SK-N-SH treated with all-trans-retinoic acid at 6 μM for 48 hours (cell line): ENCODE data around the gene TLE1.

ENCODE experiments used
- ATAC-seq: fragments of 200-7000 bp; cut with Tn5 transposase; 3 replicates; pipeline ENCODE4 v1.9.1; 2020; ENCODE audit warnings: mild to moderate bottlenecking, moderate library complexity
- ARNTL ChIP-seq: fragments of 450-650 bp; formaldehyde crosslinking; IDR thresholded peaks from 2 replicates; pipeline ENCODE4 v1.5.0; 2020; ENCODE audit warnings: low read depth, mild to moderate bottlenecking, moderate library complexity, borderline replicate concordance
- BACH2 ChIP-seq: fragments of 250-450 bp; sonication (Bioruptor Pico); IDR thresholded peaks from 2 replicates; pipeline ENCODE4 v1.9.0; 2021; ENCODE audit warnings: mild to moderate bottlenecking, borderline replicate concordance
- CSDC2 ChIP-seq: fragments of 250-450 bp; sonication (Bioruptor Pico); IDR thresholded peaks from 2 replicates; pipeline ENCODE4 v1.5.0; 2020; ENCODE audit warnings: mild to moderate bottlenecking, moderate library complexity
- ESRRG ChIP-seq: fragments of 250-450 bp; sonication (Bioruptor Pico); IDR thresholded peaks from 2 replicates; pipeline ENCODE4 v1.6.1; 2021; ENCODE audit warnings: mild to moderate bottlenecking
- ISL1 ChIP-seq: fragments of 250-450 bp; sonication (Bioruptor Pico); IDR thresholded peaks from 2 replicates; pipeline ENCODE4 v2.1.2; 2022; ENCODE audit warnings: mild to moderate bottlenecking, moderate library complexity
- OSR1 ChIP-seq: fragments of 250-450 bp; sonication (Bioruptor Pico); IDR thresholded peaks from 2 replicates; pipeline ENCODE4 v1.8.0; 2022; ENCODE audit warnings: moderate library complexity, mild to moderate bottlenecking, inconsistent platforms
- PPARA ChIP-seq: fragments of 250-450 bp; sonication (Bioruptor Pico); IDR thresholded peaks from 2 replicates; pipeline ENCODE4 v1.5.0; 2020; ENCODE audit warnings: mild to moderate bottlenecking, borderline replicate concordance
- SNAI2 ChIP-seq: fragments of 250-450 bp; sonication (Bioruptor Pico); IDR thresholded peaks from 2 replicates; pipeline ENCODE4 v1.5.0; 2020; ENCODE audit warnings: mild to moderate bottlenecking, moderate library complexity
- TCF4 ChIP-seq: fragments of 250-450 bp; sonication (Bioruptor Pico); IDR thresholded peaks from 2 replicates; pipeline ENCODE4 v1.8.0; 2021; ENCODE audit warnings: mild to moderate bottlenecking, moderate library complexity, borderline replicate concordance
- TOX ChIP-seq: fragments of 250-450 bp; sonication (Bioruptor Pico); IDR thresholded peaks from 2 replicates; pipeline ENCODE4 v1.8.0; 2021; ENCODE audit warnings: mild to moderate bottlenecking, moderate library complexity, borderline replicate concordance
- ZC3H10 ChIP-seq: fragments of 250-450 bp; sonication (Bioruptor Pico); IDR thresholded peaks from 2 replicates; pipeline ENCODE4 v1.5.1; 2021; ENCODE audit warnings: mild to moderate bottlenecking, moderate library complexity
- ZFP3 ChIP-seq: fragments of 250-450 bp; sonication (Bioruptor Pico); IDR thresholded peaks from 2 replicates; pipeline ENCODE4 v1.5.0; 2020; ENCODE audit warnings: mild to moderate bottlenecking, moderate library complexity
- ZFP30 ChIP-seq: fragments of 450-650 bp; formaldehyde crosslinking; IDR thresholded peaks from 2 replicates; pipeline ENCODE4 v1.5.0; 2022; ENCODE audit warnings: mild to moderate bottlenecking, moderate library complexity
- ZNF565 ChIP-seq: fragments of 450-650 bp; formaldehyde crosslinking; conservative IDR thresholded peaks from 2 replicates; pipeline ENCODE4 v1.5.0; 2020; ENCODE audit warnings: low read depth, mild to moderate bottlenecking, moderate library complexity
- ZNF70 ChIP-seq: fragments of 450-650 bp; formaldehyde crosslinking; IDR thresholded peaks from 2 replicates; pipeline ENCODE4 v1.5.0; 2020; ENCODE audit warnings: mild to moderate bottlenecking, moderate library complexity
- ZNF8 ChIP-seq: fragments of 450-650 bp; formaldehyde crosslinking; IDR thresholded peaks from 2 replicates; pipeline ENCODE4 v1.5.0; 2020; ENCODE audit warnings: mild to moderate bottlenecking, moderate library complexity
- TF ChIP-seq, protein P1 (sequence below): fragments of 250-450 bp; sonication (Bioruptor Pico); IDR thresholded peaks from 2 replicates; pipeline ENCODE4 v1.5.1; 2020; ENCODE audit warnings: low read depth, mild to moderate bottlenecking, moderate library complexity
- TF ChIP-seq, protein P2 (sequence below): fragments of 250-450 bp; sonication (Bioruptor Pico); IDR thresholded peaks from 2 replicates; pipeline ENCODE4 v1.5.0; 2020; ENCODE audit warnings: mild to moderate bottlenecking, moderate library complexity
- TF ChIP-seq, protein P3 (sequence below): fragments of 250-450 bp; sonication (Bioruptor Pico); IDR thresholded peaks from 2 replicates; pipeline ENCODE4 v1.5.1; 2021; ENCODE audit warnings: mild to moderate bottlenecking, moderate library complexity
- TF ChIP-seq, protein P4 (sequence below): fragments of 250-450 bp; sonication (Bioruptor Pico); IDR thresholded peaks from 2 replicates; pipeline ENCODE4 v1.8.0; 2020; ENCODE audit warnings: mild to moderate bottlenecking, moderate library complexity, borderline replicate concordance

The TLE1 gene

DNA sequence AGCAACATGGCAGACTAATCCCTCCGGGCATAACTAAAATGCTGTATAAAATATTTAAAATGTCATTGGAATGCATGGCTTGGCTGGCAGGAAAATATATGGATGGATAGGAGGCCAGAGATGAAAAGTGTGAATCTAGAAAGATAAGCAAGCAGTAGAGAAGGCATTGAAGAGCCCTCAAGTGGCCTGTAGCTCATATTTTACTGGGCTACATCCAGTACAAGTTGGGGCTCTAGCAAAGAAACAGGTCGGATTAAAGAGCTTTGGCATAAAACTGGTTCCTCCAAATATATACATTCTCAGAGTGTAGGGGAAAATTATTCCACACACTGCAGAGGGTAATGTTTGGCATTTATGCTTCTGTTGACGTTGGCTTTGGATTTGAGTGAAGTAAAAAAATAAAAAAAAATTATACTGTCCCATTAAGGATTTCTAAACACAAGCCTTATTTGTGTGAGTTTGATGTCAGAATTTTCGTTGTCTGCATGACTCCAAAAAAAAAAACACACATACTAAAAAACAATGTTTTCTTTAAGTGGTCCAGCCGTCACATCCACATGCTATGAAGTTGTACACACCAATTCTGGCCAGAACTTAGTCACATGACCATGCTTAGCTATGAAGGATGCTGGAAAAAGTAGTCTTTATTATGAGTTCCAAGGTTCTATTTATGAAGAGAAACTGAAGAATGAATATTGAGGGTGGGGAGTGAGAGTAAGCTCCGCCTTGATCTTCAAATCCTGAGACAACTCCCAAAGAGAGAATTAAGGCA is 147.0 kb downstream of the TLE1 start:
- TF ChIP-seq ZNF565 = no peak

DNA sequence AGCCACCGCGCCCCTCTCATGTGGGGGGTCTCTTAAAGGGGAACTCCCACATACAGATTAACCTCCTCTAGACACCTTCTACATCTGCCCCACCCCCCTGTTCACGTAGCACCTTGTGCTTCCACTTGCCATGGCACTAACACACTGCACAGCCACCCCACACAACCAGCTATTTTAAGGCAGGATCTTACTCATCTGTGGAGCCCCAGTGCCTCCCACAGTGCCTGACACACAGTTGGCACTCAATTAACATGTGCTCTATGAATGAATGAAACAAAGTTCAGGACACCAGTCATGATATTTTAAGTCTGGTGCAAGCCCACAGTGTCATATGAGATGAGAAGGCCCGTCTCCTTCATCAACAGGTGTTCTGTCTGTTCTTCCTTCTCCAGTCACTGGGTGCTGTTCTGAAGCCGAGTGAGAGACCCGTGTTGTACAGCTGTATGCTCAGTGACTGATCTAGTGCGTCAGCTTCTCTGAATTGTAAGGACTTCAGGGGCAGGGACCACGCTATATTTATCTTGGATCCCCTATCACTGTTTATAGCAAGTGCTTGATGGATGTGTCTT is 149.1 kb downstream of the TLE1 start:
- no peak for ATAC-seq
- TF ChIP-seq ISL1 (CRISPR knock-in tag) (no peak), PPARA (no peak), ZNF565 (no peak), ARNTL (no peak), ZNF8 (CRISPR knock-in tag) (no peak), TCF4 (no peak), ZC3H10 (CRISPR knock-in tag) (no peak), ZFP30 (CRISPR knock-in tag) (no peak), ESRRG (CRISPR knock-in tag) (no peak), ZFP3 (CRISPR knock-in tag) (no peak), ZNF70 (CRISPR knock-in tag) (no peak), TOX (CRISPR knock-in tag) (no peak), OSR1 (CRISPR knock-in tag) (no peak)
- TF ChIP-seq, protein P1, sequence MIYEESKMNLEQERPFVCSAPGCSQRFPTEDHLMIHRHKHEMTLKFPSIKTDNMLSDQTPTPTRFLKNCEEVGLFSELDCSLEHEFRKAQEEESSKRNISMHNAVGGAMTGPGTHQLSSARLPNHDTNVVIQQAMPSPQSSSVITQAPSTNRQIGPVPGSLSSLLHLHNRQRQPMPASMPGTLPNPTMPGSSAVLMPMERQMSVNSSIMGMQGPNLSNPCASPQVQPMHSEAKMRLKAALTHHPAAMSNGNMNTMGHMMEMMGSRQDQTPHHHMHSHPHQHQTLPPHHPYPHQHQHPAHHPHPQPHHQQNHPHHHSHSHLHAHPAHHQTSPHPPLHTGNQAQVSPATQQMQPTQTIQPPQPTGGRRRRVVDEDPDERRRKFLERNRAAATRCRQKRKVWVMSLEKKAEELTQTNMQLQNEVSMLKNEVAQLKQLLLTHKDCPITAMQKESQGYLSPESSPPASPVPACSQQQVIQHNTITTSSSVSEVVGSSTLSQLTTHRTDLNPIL (CRISPR knock-in tag) = no peak
- TF ChIP-seq, protein P2, sequence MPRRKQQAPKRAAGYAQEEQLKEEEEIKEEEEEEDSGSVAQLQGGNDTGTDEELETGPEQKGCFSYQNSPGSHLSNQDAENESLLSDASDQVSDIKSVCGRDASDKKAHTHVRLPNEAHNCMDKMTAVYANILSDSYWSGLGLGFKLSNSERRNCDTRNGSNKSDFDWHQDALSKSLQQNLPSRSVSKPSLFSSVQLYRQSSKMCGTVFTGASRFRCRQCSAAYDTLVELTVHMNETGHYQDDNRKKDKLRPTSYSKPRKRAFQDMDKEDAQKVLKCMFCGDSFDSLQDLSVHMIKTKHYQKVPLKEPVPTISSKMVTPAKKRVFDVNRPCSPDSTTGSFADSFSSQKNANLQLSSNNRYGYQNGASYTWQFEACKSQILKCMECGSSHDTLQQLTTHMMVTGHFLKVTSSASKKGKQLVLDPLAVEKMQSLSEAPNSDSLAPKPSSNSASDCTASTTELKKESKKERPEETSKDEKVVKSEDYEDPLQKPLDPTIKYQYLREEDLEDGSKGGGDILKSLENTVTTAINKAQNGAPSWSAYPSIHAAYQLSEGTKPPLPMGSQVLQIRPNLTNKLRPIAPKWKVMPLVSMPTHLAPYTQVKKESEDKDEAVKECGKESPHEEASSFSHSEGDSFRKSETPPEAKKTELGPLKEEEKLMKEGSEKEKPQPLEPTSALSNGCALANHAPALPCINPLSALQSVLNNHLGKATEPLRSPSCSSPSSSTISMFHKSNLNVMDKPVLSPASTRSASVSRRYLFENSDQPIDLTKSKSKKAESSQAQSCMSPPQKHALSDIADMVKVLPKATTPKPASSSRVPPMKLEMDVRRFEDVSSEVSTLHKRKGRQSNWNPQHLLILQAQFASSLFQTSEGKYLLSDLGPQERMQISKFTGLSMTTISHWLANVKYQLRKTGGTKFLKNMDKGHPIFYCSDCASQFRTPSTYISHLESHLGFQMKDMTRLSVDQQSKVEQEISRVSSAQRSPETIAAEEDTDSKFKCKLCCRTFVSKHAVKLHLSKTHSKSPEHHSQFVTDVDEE (CRISPR knock-in tag) = no peak
- TF ChIP-seq, protein P3, sequence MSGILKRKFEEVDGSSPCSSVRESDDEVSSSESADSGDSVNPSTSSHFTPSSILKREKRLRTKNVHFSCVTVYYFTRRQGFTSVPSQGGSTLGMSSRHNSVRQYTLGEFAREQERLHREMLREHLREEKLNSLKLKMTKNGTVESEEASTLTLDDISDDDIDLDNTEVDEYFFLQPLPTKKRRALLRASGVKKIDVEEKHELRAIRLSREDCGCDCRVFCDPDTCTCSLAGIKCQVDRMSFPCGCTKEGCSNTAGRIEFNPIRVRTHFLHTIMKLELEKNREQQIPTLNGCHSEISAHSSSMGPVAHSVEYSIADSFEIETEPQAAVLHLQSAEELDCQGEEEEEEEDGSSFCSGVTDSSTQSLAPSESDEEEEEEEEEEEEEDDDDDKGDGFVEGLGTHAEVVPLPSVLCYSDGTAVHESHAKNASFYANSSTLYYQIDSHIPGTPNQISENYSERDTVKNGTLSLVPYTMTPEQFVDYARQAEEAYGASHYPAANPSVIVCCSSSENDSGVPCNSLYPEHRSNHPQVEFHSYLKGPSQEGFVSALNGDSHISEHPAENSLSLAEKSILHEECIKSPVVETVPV (CRISPR knock-in tag) = no peak
- TF ChIP-seq, protein P4, sequence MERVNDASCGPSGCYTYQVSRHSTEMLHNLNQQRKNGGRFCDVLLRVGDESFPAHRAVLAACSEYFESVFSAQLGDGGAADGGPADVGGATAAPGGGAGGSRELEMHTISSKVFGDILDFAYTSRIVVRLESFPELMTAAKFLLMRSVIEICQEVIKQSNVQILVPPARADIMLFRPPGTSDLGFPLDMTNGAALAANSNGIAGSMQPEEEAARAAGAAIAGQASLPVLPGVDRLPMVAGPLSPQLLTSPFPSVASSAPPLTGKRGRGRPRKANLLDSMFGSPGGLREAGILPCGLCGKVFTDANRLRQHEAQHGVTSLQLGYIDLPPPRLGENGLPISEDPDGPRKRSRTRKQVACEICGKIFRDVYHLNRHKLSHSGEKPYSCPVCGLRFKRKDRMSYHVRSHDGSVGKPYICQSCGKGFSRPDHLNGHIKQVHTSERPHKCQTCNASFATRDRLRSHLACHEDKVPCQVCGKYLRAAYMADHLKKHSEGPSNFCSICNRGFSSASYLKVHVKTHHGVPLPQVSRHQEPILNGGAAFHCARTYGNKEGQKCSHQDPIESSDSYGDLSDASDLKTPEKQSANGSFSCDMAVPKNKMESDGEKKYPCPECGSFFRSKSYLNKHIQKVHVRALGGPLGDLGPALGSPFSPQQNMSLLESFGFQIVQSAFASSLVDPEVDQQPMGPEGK (CRISPR knock-in tag) = no peak
- TF ChIP-seq, all 23 proteins: peak for 0

More for the DNA sequence above, 147.0 kb downstream of the TLE1 start:
- ATAC-seq = no peak

DNA sequence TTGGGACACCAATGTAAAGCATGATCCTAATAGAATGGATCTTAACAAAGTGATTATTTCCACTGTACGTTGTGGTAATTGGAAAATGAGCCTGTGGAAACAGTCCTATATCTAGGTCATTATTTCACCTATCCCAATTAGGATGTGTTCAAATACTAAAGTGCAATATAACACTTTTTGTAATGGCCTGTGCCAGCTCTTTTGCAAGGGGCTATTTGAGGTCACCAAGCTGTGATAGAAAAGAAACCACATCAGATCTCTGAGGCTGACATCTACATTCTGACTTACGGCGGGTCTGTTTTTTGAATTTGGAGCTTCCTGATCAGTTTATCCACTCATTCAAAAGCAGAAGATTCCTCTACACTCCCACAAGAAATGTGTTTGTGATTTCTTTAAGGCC is 150.0 kb downstream of the TLE1 start:
- ATAC-seq = no peak
- TF ChIP-seq ZC3H10 (CRISPR knock-in tag) (no peak), TCF4 (no peak), BACH2 (CRISPR knock-in tag) (no peak), SNAI2 (CRISPR knock-in tag) (no peak), PPARA (no peak), CSDC2 (no peak), ISL1 (CRISPR knock-in tag) (no peak), OSR1 (CRISPR knock-in tag) (no peak), ZNF8 (CRISPR knock-in tag) (no peak), ZFP30 (CRISPR knock-in tag) (no peak), ARNTL (no peak), TOX (CRISPR knock-in tag) (no peak)
- TF ChIP-seq, protein P1 (CRISPR knock-in tag) = no peak
